Mucosa of gallbladder (tissue), 1 donor: Measurements from ENCODE around the gene PIP5K1C. TPM values are rescaled to one million over a fixed set of nuclear protein-coding genes. Genes with fewer than 3 reads are reported as not detected.

Experiments used
- DNase-seq: peaks from one replicate; pipeline ENCODE4 v3.0.0-alpha.2; 2020; ENCODE audit warnings: low spot score
- total RNA-seq: library from RNA; stranded (reverse); gene quantifications from one replicate; pipeline ENCODE4 v1.2.1, GENCODE V29; 2021
- donor health status: DM: no; HTN: no; CAD: no.

The PIP5K1C gene
- 72.9 TPM for total RNA-seq

- peak; percentile 92 for DNase-seq
Observed at GRCh38 chr19:3700242-3701032, at the start of gene PIP5K1C. PIP5K1C (minus strand) TSS chr19:3700468; CDS start chr19:3700390, 78 bp downstream.

GRCh38 chr19:3748965-3749364 is 48.7 kb upstream of the PIP5K1C start:
- no peak for DNase-seq

- no peak for DNase-seq
Observed at GRCh38 chr19:3746371-3747056, 46.2 kb upstream of the PIP5K1C start.

- no peak for DNase-seq
Observed at GRCh38 chr19:3745363-3746045, 45.2 kb upstream of the PIP5K1C start.

- no peak for DNase-seq
Observed at GRCh38 chr19:3743486-3743885, 43.2 kb upstream of the PIP5K1C start.

- DNase-seq = no peak
Observed at GRCh38 chr19:3740431-3740830, 40.2 kb upstream of the PIP5K1C start.

GRCh38 chr19:3738477-3739220 is 38.4 kb upstream of the PIP5K1C start:
- DNase-seq = no peak

- DNase-seq = no peak
Observed at GRCh38 chr19:3737487-3738205, 37.4 kb upstream of the PIP5K1C start.

GRCh38 chr19:3736106-3736724 is 35.9 kb upstream of the PIP5K1C start:
- DNase-seq = no peak

GRCh38 chr19:3734310-3734600 is 34.0 kb upstream of the PIP5K1C start:
- DNase-seq = no peak

- no peak for DNase-seq
Observed at GRCh38 chr19:3733549-3734309, 33.5 kb upstream of the PIP5K1C start.

- DNase-seq = no peak
Observed at GRCh38 chr19:3732108-3732507, 31.8 kb upstream of the PIP5K1C start.

- no peak for DNase-seq
Observed at GRCh38 chr19:3730457-3730958, 30.2 kb upstream of the PIP5K1C start.

- DNase-seq = peak; percentile 88
Observed at GRCh38 chr19:3725640-3726310, 25.5 kb upstream of the PIP5K1C start.

- DNase-seq = no peak
Observed at GRCh38 chr19:3725121-3725520, 24.9 kb upstream of the PIP5K1C start.

- DNase-seq = no peak
Observed at GRCh38 chr19:3723883-3724282, 23.6 kb upstream of the PIP5K1C start.

GRCh38 chr19:3723110-3723488 is 22.8 kb upstream of the PIP5K1C start:
- DNase-seq = no peak

GRCh38 chr19:3722443-3723109 is 22.3 kb upstream of the PIP5K1C start:
- peak; percentile 58 for DNase-seq

- DNase-seq = no peak
Observed at GRCh38 chr19:3721887-3722442, 21.7 kb upstream of the PIP5K1C start.
